Transverse colon (tissue), 4 donors: ENCODE results near the gene ATP13A1.

Source experiments
- POLR2AphosphoS5 ChIP-seq, 3 donors: sonication (generic); formaldehyde crosslinking; IDR thresholded peaks; one replicate each; pipeline ENCODE4 v1.6.1; 2016; ENCODE audit warnings: antibody characterized with exemption in 3 of 3
- TF ChIP-seq, protein P1 (sequence below), 5 experiments: fragments of 200-600 bp in 3 of 5; fragments of 450-650 bp in 2 of 5; sonication (generic) in 3 of 5; IDR thresholded peaks; 1 replicate in 2 of 5; 2 replicates in 3 of 5; pipeline ENCODE4 v1.5.1; 2016 to 2017; ENCODE audit warnings: antibody characterized with exemption in 5 of 5, inconsistent platforms in 3 of 5, mild to moderate bottlenecking in 2 of 5, moderate library complexity in 1 of 5

DNA sequence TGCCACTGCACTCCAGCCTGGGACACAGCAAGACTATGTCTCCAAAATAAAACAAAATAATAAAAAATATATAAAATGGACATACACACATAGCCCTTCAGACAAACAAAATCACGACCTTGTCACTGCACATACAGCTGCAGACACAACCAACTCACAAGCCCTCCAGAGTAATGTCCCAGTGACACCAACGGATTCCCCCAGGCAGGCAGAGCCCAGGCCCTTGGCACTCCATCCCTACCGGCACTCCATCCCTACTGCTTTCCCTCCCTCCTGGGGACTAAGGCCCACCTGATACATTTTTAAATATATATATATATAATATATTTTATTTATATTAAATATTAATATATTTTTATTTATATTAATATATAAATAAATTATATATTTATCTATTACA lies 23.6 kb upstream of the ATP13A1 start:
- no peak for TF ChIP-seq POLR2AphosphoS5 (IDR thresholded peaks at IDR 0.05)
- TF ChIP-seq, protein P1, sequence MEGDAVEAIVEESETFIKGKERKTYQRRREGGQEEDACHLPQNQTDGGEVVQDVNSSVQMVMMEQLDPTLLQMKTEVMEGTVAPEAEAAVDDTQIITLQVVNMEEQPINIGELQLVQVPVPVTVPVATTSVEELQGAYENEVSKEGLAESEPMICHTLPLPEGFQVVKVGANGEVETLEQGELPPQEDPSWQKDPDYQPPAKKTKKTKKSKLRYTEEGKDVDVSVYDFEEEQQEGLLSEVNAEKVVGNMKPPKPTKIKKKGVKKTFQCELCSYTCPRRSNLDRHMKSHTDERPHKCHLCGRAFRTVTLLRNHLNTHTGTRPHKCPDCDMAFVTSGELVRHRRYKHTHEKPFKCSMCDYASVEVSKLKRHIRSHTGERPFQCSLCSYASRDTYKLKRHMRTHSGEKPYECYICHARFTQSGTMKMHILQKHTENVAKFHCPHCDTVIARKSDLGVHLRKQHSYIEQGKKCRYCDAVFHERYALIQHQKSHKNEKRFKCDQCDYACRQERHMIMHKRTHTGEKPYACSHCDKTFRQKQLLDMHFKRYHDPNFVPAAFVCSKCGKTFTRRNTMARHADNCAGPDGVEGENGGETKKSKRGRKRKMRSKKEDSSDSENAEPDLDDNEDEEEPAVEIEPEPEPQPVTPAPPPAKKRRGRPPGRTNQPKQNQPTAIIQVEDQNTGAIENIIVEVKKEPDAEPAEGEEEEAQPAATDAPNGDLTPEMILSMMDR (IDR thresholded peaks at IDR 0.05), result no peak
